ENCODE data around the gene PPP2R2C. TPM values are rescaled to one million over a fixed set of nuclear protein-coding genes. Genes with fewer than 3 reads are reported as not detected.

The PPP2R2C gene
- total and polyA plus RNA-seq, 9 of the 15 experiments (the other 6 are each of a cell fraction or from before 2014, with no cell fraction given), result 0.04 to 0.06 TPM; not detected in 7

- TF ChIP-seq ZNF318 (IDR thresholded peaks at IDR 0.05; ENCODE audit: borderline replicate concordance in 1 of 2, low read depth in 1 of 2), result no peak
- TF ChIP-seq KLF1 (tag; IDR thresholded peaks at IDR 0.05), result no peak
- no peak for TF ChIP-seq NFIX (CRISPR knock-in tag; IDR thresholded peaks at IDR 0.05; ENCODE audit: low read depth)
- no peak for TF ChIP-seq L3MBTL2 (IDR thresholded peaks at IDR 0.05)
- no peak for TF ChIP-seq ARNT (IDR thresholded peaks at IDR 0.05)
- no peak for TF ChIP-seq PYGO2 (tag; IDR thresholded peaks at IDR 0.05)
- TF ChIP-seq ZBED1 (IDR thresholded peaks at IDR 0.05), result no peak
- TF ChIP-seq FOXK1 (CRISPR knock-in tag; IDR thresholded peaks at IDR 0.05; ENCODE audit: borderline replicate concordance), result no peak
- no peak for TF ChIP-seq ILF3 (IDR thresholded peaks at IDR 0.05; ENCODE audit: borderline replicate concordance)
- TF ChIP-seq FOXA3 (CRISPR knock-in tag; conservative IDR thresholded peaks at IDR 0.05 in 1 of 2, IDR thresholded peaks at IDR 0.05 in 1 of 2), result no peak
- TF ChIP-seq ZNF583 (CRISPR knock-in tag; IDR thresholded peaks at IDR 0.05), result no peak
- TF ChIP-seq TAF1 (IDR thresholded peaks at IDR 0.05; ENCODE audit: control insufficient read depth, extremely low read depth, insufficient read depth, low read length, severe bottlenecking), result no peak
- TF ChIP-seq ARID1B (IDR thresholded peaks at IDR 0.05), result no peak
- no peak for TF ChIP-seq XRCC4 (IDR thresholded peaks at IDR 0.05; ENCODE audit: extremely low read depth, insufficient read depth, insufficient read length)
- no peak for TF ChIP-seq CLOCK (CRISPR knock-in tag; IDR thresholded peaks at IDR 0.05; ENCODE audit: borderline replicate concordance)
- TF ChIP-seq DEAF1 (CRISPR knock-in tag; IDR thresholded peaks at IDR 0.05), result no peak
Observed at GRCh38 chr4:6369035-6369434, 103.4 kb downstream of the PPP2R2C start (continued).
